Measurements from ENCODE around the gene FAM13A. TPM values are rescaled to one million over a fixed set of nuclear protein-coding genes. Genes with fewer than 3 reads are reported as not detected.

FAM13A gene
- total and polyA plus RNA-seq, 2 of the 8 experiments (the other 6 are each of a cell fraction or from before 2014, with no cell fraction given), result 7.1 to 16.5 TPM

DNA sequence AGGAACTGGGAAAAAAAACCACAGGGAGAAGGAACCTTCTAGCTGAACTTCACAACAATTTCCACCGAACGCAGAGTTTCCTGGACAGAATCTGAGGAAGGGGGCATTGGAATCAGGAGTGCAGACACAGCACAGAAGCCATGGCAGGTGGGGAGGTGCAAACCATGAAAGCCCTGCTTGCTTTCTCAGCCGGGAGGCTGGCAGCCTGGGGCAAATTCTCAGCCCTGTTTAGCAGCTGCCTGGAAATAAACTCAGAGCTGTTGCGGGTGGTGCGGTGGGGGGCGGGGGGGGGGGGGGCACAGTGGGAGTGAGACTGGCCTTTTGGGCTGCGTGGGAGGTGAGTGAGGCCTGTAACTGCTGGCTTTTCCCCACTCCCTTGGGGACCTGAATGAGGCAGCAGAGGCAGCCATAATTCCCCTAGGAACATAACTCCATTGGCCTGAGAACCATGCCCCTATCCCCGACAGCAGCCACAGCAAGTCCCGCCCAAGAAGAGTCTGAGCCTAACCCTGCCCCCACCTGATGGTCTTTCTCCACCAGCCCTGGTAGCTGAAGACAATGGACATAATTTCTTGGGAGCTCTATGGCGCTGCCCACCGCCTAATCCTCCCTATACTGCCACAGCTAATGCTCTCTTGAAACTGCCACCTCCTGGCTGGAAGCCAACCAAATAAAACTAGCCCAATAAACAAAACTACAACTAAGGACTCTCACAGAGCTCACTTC, 176.3 kb downstream of the FAM13A start:
- H2BK20ac ChIP-seq (ENCODE audit: low read length), result no peak overlapping the region
- H2AK5ac ChIP-seq (ENCODE audit: low read depth, low read length), result no peak overlapping the region
- ChIA-PET CTCF (ENCODE audit: partially characterized antibody) (interaction anchor here (0.6 to 1.5 kb wide), 2 partner anchors 21 to 1396 kb away, joined by 3 read pairs; no protein-coding TSS in a partner anchor), POLR2A (ENCODE audit: partially characterized antibody) (no interaction called here)
- no peak overlapping the region for H3K14ac ChIP-seq (ENCODE audit: insufficient read length)
- no peaks in the 10 kb centered on the region for H3K23me2 ChIP-seq (ENCODE audit: low read depth, low read length)
- TF ChIP-seq SIN3A (conservative IDR thresholded peaks at IDR 0.05 in 1 of 2, IDR thresholded peaks at IDR 0.05 in 1 of 2; ENCODE audit: low read depth in 1 of 2, low read length in 2 of 2) (no peak), PHF8 (conservative IDR thresholded peaks at IDR 0.05; ENCODE audit: low read depth, low read length) (no peak), TBP (IDR thresholded peaks at IDR 0.05; ENCODE audit: low read depth, low read length) (no peak), FOSL1 (IDR thresholded peaks at IDR 0.05; ENCODE audit: insufficient read depth, low read depth, low read length) (no peak), CHD2 (IDR thresholded peaks at IDR 0.05; ENCODE audit: low read length) (no peak), CREB1 (IDR thresholded peaks at IDR 0.05) (no peak), RXRA (IDR thresholded peaks at IDR 0.05; ENCODE audit: insufficient read depth, low read depth, low read length) (no peak), KDM1A (IDR thresholded peaks at IDR 0.05; ENCODE audit: borderline replicate concordance, low read length) (no peak), KDM4A (IDR thresholded peaks at IDR 0.05; ENCODE audit: low read depth, low read length, severe bottlenecking) (no peak), POU5F1 (IDR thresholded peaks at IDR 0.05; ENCODE audit: low read depth, low read length) (no peak)
- H3K9ac ChIP-seq (replicated peaks in 1 of 4; ENCODE audit: extremely low read depth in 1 of 4, low read depth in 3 of 4, low read length in 3 of 4), result no peak overlapping the region
- H4K8ac ChIP-seq (ENCODE audit: extremely low read depth, insufficient read depth, low read length), result no peak overlapping the region
- no peak overlapping the region for H4K5ac ChIP-seq (ENCODE audit: insufficient read length, low read depth, low read length)
- FAIRE-seq (no peak), DNase-seq (ENCODE audit: low read depth in 1 of 2, low spot score in 2 of 2) (no peak)
- no peaks in the 10 kb centered on the region for H3K27me3 ChIP-seq (replicated peaks in 1 of 4; ENCODE audit: control insufficient read depth in 3 of 4, extremely low read depth in 1 of 4, insufficient read depth in 3 of 4, low read length in 3 of 4)
- no peak overlapping the region for H3K18ac ChIP-seq (ENCODE audit: extremely low read depth, low read length)
- no peaks in the 10 kb centered on the region for H3K9me3 ChIP-seq (ENCODE audit: insufficient read depth in 2 of 2, low read depth in 1 of 2, low read length in 1 of 2)
- no peak overlapping the region for H2AFZ ChIP-seq (ENCODE audit: low read length)
- H2BK15ac ChIP-seq (ENCODE audit: low read length), result no peak overlapping the region
- no peak overlapping the region for H3K4me3 ChIP-seq (ENCODE audit: extremely low read depth in 1 of 4, insufficient read depth in 2 of 4, low read depth in 3 of 4, low read length in 4 of 4)
- H3K79me1 ChIP-seq (ENCODE audit: low read depth, low read length), result no peaks in the 10 kb centered on the region
- no peak overlapping the region for H3K56ac ChIP-seq (replicated peaks; ENCODE audit: insufficient read length, low read depth, low read length)
- 0 out of 7 replicates have a peak, but pooled peaks cover 0 to 2% (median 0%) of the 10 kb centered on the region in 4 experiments for H3K4me1 ChIP-seq (replicated peaks in 1 of 4; ENCODE audit: control insufficient read depth in 3 of 4, insufficient read depth in 4 of 4, low read length in 3 of 4)
- WGBS, 2 experiments (ENCODE audit: extremely low coverage in 1 of 2, insufficient coverage in 1 of 2, insufficient read length in 1 of 2, insufficient replicate concordance in 2 of 2, low coverage in 1 of 2, low lambda C conversion rate in 2 of 2, missing lambda C conversion rate in 1 of 2), result 94% methylated on average over 10 of the region's 11 CpGs; no CpG with 5 or more reads in 1 of the 2 experiments
- H3K27ac ChIP-seq (ENCODE audit: low read depth, low read length), result no peak overlapping the region
- H2BK120ac ChIP-seq (replicated peaks; ENCODE audit: low read depth, low read length), result no peak overlapping the region
- H3K79me2 ChIP-seq (ENCODE audit: control insufficient read depth in 1 of 2, insufficient read depth in 2 of 2, low read length in 2 of 2), result no peaks in the 10 kb centered on the region; a peak in 1 of 4 replicates
- no peak overlapping the region for H3K4ac ChIP-seq (replicated peaks; ENCODE audit: insufficient read length, low read depth, low read length)
- H2BK12ac ChIP-seq (ENCODE audit: low read depth, low read length), result no peak overlapping the region
- H4K91ac ChIP-seq (replicated peaks; ENCODE audit: insufficient read length, low read length), result no peak overlapping the region
- H2BK5ac ChIP-seq (ENCODE audit: low read depth, low read length), result no peak overlapping the region
- no peak overlapping the region for H3K23ac ChIP-seq (ENCODE audit: insufficient read length)
- no peak overlapping the region for H3K4me2 ChIP-seq (ENCODE audit: insufficient read depth in 1 of 2, low read depth in 2 of 2, low read length in 2 of 2)
- H3K36me3 ChIP-seq (ENCODE audit: control insufficient read depth in 2 of 4, insufficient read depth in 4 of 4, low read length in 3 of 4), result no peaks in the 10 kb centered on the region
- no peaks in the 10 kb centered on the region for H4K20me1 ChIP-seq (replicated peaks in 1 of 2; ENCODE audit: control insufficient read depth in 1 of 2, insufficient read depth in 2 of 2, low read length in 2 of 2)

Measured in H1 (cell line).